ENCODE data around the gene MINDY4. TPM values are rescaled to one million over a fixed set of nuclear protein-coding genes. Genes with fewer than 3 reads are reported as not detected.
"Not testable (repeated sequence)": the region's sequence is repeated elsewhere in the genome, so short reads cannot be mapped to it uniquely, and the experiment has no call there.

The MINDY4 gene
- total RNA-seq, 1 donor from 2014 or later: 8.4 TPM

GRCh38 chr7:30826181-30826580 is 55.0 kb downstream of the MINDY4 start:
- H3K4me1 Mint-ChIP-seq (ENCODE audit: unreplicated experiment): peaks cover 7% of the 10 kb centered on the region
- DNase-seq (ENCODE audit: extremely low spot score, unreplicated experiment): no peak
- H3K36me3 Mint-ChIP-seq: peaks cover 16% of the 10 kb centered on the region
- peaks cover 5% of the 10 kb centered on the region for H3K9me3 Mint-ChIP-seq
- H3K27me3 Mint-ChIP-seq: no peaks in the 10 kb centered on the region
- TF ChIP-seq CTCF (conservative IDR thresholded peaks at IDR 0.05): no peak
- no peak overlapping the region for H3K27ac Mint-ChIP-seq
- no peak overlapping the region for H3K4me3 Mint-ChIP-seq

GRCh38 chr7:30828591-30828990 is 57.4 kb downstream of the MINDY4 start:
- peaks cover 7% of the 10 kb centered on the region for H3K4me1 Mint-ChIP-seq (ENCODE audit: unreplicated experiment)
- no peaks in the 10 kb centered on the region for H3K27me3 Mint-ChIP-seq
- H3K4me3 Mint-ChIP-seq: no peak overlapping the region
- H3K27ac Mint-ChIP-seq: no peak overlapping the region
- DNase-seq (ENCODE audit: extremely low spot score, unreplicated experiment): no peak
- peaks cover 5% of the 10 kb centered on the region for H3K9me3 Mint-ChIP-seq
- H3K36me3 Mint-ChIP-seq: peaks cover 27% of the 10 kb centered on the region
- no peak for TF ChIP-seq CTCF (conservative IDR thresholded peaks at IDR 0.05)

- H3K4me1 Mint-ChIP-seq (ENCODE audit: unreplicated experiment): peaks cover 7% of the 10 kb centered on the region
- no peaks in the 10 kb centered on the region for H3K27me3 Mint-ChIP-seq
- DNase-seq (ENCODE audit: extremely low spot score, unreplicated experiment): no peak
- no peak overlapping the region for H3K27ac Mint-ChIP-seq
- peaks cover 5% of the 10 kb centered on the region for H3K9me3 Mint-ChIP-seq
- TF ChIP-seq CTCF (conservative IDR thresholded peaks at IDR 0.05): no peak
- H3K4me3 Mint-ChIP-seq: no peak overlapping the region
- H3K36me3 Mint-ChIP-seq: peaks cover 29% of the 10 kb centered on the region
Observed at GRCh38 chr7:30829471-30829870, 58.3 kb downstream of the MINDY4 start.

GRCh38 chr7:30831227-30831626 is 60.0 kb downstream of the MINDY4 start:
- no peak for TF ChIP-seq CTCF (conservative IDR thresholded peaks at IDR 0.05)
- H3K9me3 Mint-ChIP-seq: no peaks in the 10 kb centered on the region
- no peak overlapping the region for H3K27ac Mint-ChIP-seq
- no peak overlapping the region for H3K4me3 Mint-ChIP-seq
- DNase-seq (ENCODE audit: extremely low spot score, unreplicated experiment): peak; percentile 48
- H3K4me1 Mint-ChIP-seq (ENCODE audit: unreplicated experiment): no peaks in the 10 kb centered on the region
- no peaks in the 10 kb centered on the region for H3K27me3 Mint-ChIP-seq
- peaks cover 27% of the 10 kb centered on the region for H3K36me3 Mint-ChIP-seq

GRCh38 chr7:30831936-30832335 is 60.7 kb downstream of the MINDY4 start:
- H3K27me3 Mint-ChIP-seq: no peaks in the 10 kb centered on the region
- peaks cover 31% of the 10 kb centered on the region for H3K36me3 Mint-ChIP-seq
- no peaks in the 10 kb centered on the region for H3K9me3 Mint-ChIP-seq
- DNase-seq (ENCODE audit: extremely low spot score, unreplicated experiment): peak; percentile 39
- no peaks in the 10 kb centered on the region for H3K4me1 Mint-ChIP-seq (ENCODE audit: unreplicated experiment)
- no peak for TF ChIP-seq CTCF (conservative IDR thresholded peaks at IDR 0.05)
- H3K27ac Mint-ChIP-seq: no peak overlapping the region
- no peak overlapping the region for H3K4me3 Mint-ChIP-seq

GRCh38 chr7:30834017-30834674 is 62.9 kb downstream of the MINDY4 start:
- not testable (repeated sequence) for H3K9me3 Mint-ChIP-seq; H3K27me3 Mint-ChIP-seq; H3K4me3 Mint-ChIP-seq; H3K27ac Mint-ChIP-seq; H3K4me1 Mint-ChIP-seq (ENCODE audit: unreplicated experiment)
- peak; percentile 31 for DNase-seq (ENCODE audit: extremely low spot score, unreplicated experiment)
- H3K36me3 Mint-ChIP-seq: peaks cover 31% of the 10 kb centered on the region

All from type B pancreatic cell (in vitro differentiated cells).